GM18498 (cell line): Measurements from ENCODE around the gene P4HB.
A peak's percentile ranks its signal among the peaks of the same experiment; 100 is the strongest.

Experiments used
- ATAC-seq: cut with Tn5 transposase; IDR thresholded peaks from one replicate; pipeline ENCODE4 v1.9.1; 2021; ENCODE audit warnings: mild to moderate bottlenecking, moderate library complexity; ENCODE audit not compliant: unreplicated experiment

Gene P4HB

DNA sequence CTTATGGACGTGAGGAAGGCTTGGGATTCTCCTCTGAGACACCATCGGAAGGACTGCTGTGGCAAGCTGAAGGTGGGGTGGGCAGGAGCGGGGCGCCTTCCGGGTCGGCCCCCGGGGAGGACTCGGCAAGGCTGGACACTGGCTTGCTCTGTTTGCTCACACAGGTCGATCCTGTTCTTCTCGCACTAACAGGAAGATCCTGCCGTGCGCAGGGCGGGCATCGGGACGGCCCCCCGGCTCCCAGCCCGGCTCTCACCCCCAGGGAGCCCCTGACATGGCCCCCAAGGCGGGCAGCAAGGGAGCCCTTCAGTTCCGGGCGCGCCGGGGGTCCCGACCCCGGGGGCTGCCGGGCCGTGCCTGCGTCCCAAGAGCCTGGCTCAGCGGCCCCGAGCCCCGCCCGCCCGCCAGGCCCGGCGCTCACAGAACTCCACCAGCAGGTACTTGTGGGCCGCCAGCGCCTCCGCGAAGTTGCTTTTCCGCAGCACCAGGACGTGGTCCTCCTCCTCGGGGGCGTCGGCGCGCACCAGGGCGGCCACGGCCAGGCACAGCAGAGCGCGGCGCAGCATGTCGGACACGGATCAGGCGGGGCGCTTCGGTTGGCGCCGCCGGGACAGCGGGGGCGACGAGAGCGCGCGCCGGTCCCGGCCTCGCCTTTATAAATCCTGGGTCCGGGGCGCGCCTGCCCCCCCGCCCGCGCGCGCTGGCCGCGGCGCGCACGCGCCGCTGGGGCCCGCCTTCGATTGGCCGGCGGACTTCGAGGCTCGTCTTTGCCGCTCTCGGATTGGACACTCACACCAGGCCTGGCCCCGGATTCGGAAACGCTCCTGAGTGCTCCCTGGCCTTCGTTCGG is at the start of gene P4HB:
P4HB (minus strand) TSS at position 630 of the 850 bp plus-strand sequence; CDS start at position 566, 64 bp downstream.
- ATAC-seq = peak; percentile 7

DNA sequence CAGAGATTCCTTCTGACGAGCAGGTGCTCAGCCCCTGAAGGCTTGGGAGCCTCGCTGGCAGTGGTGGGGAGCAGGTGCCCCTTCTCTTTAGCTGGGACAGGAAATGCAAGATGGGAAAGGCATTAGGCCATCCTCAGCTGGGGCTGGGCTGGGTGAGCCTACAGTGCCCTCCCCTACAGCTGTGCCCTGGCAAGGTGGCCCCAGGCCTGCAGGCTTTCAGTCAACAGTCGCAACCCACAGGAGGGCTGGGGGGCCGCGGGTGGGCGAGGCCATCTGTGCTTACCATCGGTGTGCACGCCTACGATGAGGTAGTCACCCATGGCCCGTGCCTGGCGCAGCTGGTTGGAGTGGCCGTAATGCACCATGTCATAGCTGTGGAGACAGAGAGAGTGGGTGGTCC is 48.9 kb upstream of the P4HB start:
- no peak for ATAC-seq

DNA sequence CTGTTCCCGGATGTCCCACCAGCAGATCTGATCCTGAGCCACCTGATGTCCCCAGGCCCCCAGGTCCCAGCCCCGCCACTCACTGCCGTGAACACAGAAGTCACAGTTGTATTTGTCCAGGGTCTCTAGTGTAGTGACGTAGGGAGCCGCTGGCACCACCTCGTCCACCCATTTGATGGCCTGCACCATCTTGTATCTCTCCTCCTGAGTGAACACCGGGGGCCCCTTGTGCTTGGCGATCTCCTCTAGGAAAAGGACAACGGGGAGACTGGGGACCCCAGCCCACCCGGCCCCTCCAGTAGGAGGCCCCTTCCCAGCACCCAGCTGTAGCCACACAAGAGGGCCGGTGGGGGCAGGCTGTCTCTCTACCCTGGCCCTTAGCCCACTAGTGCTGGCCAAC is 48.5 kb upstream of the P4HB start:
- no peak for ATAC-seq

DNA sequence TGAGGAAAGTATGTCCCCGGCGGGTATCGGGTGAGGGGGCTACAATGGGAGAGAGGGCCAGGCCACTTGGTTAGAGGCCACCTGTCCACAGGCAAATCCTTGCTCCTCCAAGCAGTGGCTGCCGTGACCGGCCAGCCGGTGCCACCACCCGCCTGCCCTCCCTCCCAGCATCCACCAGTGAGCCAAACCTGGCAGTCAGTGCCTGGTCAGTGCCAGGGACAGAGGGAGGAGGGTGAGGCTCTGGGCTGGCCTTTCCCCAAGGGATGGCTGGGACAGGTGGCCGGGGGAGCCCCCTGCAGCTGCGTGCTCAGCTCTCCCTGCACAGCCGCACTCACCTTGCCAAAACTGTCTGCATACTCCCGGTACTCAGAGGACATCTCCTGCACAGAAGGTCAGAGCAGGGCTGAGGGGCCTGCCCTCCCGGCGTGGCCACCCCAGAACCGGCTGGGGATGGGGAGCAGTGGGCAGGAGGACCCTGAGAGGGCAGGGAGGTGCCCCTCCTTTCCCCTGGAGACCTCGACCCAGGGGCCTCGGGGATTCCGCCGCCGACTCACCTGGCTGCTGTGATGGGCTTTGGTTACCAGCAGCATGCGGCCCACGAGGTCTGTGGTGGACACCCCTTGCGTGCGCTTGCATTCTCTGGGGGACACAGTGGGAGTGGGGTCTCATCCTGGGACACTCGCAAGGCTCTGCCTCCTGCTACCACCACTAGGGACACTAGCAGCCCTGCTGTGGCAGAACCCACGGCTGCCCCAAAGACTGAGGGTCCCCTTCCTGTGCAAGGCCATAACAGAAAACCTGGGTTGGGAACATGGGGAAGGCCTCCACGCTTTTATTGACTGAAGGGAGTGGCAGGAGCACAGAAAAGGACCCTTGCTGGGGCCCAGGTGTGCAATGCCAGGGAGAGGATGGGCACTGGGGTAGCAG is 47.1 kb upstream of the P4HB start:
- no peak for ATAC-seq

DNA sequence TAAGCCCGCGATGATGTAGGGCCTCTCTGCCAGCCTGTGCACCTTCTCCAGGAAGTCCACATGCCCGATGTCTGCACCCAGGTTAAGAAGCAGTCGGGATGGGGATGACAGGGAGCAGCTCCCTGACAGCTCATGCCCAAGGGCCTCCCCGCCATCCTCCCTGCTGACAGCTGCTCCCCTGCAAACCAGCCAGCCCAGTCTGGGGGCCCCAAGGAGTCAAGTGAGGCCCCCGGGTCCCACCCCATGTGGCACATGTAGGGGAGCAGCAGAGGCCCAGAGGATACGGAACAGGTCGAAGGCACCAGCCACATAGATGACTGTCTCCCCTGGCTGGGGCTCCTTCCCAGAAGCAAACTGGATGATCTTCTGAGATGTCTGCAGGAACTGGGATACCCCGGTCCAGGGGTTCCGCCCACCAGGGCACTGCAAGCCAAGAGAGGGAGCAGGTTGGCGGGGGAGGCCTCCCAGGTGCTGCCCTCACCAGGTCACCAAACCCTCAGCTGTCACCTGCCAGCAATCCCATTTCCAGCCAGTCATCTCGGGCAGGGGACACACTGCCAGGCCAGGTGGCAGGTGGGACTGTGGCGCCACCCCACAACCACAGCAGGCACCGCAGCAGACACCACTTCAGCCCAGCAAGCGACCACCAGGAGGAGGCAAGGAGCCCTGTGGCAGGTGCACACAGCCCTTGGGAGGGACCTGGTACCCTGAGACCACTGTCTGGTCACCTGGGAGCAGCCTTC is 46.3 kb upstream of the P4HB start:
- ATAC-seq = no peak

DNA sequence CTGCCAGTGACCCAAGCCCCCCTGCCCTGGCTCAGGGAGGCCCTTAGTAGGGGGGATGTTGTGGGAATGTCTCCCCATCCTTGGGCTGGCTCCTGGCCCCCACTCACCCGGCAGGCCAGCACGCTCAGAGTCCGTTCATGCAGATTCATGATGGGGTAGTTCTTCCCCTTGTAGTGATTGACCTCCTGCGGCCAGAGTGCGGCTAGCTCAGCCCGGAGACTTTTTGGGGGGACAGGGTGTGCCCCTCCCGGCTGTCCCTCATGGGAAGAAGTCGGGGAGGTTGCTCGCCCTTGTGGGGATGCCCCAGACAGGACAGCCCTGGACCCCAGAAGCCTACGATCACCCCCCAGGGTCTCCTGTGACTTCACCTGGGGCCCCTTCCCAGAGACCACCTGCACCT is 45.7 kb upstream of the P4HB start:
- ATAC-seq = no peak

DNA sequence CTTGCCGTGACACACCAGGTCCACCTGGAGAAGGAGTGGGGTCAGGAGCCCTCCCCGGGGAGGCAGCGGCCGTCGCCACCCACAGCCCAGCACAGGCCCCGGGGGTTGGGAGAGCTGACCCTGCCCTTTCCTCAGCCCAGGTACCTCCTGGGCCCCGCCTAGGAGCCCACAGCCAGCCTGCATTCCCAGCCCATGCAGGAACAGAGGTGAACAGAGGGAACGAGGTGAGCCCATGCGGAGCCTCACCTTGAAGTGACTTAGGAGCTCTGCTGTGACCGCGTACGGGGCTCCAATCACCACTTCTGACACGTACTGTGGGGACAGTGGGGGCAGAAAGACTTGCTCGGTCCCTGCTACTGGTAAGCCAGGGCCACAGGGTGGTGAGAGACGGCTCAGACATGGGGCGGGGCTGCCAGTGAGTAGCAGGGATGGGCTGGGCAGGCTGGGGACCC is 45.1 kb upstream of the P4HB start:
- no peak for ATAC-seq

DNA sequence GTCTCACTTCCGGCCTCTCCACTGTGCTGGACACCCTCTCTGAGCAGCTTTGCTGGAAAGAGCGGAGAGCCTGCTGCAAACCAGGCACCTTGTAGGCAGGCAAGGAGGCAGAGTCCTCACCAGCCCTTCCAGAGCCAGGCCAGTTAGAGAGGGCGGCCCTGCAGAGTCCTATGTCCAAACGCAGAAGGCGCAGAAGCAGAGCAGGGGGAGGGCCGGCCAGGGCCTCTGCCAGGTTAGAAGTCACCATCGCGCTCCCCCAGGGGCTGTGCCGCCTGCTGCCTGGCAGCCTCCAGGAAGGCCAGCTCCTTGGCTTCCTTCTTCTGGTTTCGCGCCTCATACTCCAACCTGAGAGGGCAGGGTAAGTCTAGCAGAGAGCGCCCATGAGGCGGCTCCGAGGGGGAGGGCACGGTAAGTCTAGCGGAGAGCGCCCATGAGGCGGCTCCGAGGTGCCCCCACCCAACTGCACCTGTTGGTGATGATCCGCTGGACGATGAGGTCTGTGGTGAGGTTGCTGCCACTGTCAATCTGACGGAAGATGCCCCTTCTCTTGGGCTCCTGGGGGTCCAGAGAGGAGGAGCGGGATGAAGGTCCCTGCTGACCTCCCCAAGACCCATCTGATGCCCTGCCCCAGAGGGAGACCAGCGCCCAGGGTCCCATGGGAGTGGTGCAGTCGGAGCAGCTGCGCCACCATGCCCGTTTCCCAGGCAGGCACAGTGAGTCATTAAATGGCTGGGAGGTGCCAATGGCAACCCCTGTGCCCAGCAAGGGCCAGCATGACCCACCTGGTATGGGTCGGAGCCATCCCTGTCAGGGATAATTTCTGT is 44.5 kb upstream of the P4HB start:
- ATAC-seq = no peak

DNA sequence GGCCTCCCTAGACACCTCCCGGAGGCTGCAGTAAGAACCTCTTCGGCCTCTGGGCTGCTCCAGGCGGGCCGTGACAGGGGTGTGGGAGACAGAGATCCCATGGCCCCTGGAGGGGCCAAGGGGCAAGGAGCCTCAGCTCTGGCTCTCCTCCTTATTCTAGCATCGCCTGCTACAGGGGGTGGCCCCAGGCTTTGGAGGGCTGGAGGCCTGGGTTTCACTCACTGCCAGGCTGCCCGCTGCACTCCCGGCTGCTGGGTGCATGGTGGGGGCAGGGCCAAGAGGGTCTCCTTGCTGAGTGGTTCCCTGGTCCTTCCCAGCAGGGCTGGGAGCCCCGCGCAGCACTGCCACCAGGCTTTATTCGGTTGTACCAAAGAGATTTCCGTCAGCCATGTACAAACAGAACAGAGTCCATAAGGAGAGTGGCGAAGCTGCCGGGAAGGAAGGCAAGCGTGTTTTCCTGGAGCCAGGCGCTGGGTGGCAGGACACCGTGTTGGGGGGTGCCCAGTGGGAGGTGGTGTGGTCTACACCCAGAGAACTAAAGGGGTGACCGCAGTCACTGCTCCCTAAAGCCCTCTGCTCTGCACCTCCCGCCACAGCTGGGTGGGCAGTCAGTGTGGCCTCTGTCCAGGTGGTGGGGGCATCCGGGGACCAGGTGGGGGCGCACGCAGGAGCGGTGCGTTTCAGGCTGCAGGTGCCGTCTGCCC is 43.7 kb upstream of the P4HB start:
- no peak for ATAC-seq

DNA sequence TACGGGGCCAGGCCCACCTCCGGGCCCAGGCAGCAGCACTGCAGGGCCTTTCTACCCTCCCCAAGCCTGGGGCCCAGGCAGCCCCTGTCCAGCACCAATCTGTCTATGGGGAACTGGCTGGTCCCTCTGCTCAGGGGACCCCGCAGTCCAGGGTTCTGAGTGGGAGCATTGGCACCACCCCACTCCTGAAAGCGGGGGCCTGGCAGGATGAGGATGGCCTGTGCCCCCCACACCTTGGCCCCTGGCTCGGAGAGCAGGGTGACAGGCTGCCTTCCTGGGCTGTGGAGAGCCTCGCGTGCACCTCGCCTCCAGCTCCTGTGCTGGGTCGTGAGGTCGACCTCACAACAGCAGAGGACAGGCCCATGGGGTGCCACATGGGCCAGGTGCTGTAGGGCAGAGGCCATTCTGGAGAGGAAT is 43.1 kb upstream of the P4HB start:
- no peak for ATAC-seq

DNA sequence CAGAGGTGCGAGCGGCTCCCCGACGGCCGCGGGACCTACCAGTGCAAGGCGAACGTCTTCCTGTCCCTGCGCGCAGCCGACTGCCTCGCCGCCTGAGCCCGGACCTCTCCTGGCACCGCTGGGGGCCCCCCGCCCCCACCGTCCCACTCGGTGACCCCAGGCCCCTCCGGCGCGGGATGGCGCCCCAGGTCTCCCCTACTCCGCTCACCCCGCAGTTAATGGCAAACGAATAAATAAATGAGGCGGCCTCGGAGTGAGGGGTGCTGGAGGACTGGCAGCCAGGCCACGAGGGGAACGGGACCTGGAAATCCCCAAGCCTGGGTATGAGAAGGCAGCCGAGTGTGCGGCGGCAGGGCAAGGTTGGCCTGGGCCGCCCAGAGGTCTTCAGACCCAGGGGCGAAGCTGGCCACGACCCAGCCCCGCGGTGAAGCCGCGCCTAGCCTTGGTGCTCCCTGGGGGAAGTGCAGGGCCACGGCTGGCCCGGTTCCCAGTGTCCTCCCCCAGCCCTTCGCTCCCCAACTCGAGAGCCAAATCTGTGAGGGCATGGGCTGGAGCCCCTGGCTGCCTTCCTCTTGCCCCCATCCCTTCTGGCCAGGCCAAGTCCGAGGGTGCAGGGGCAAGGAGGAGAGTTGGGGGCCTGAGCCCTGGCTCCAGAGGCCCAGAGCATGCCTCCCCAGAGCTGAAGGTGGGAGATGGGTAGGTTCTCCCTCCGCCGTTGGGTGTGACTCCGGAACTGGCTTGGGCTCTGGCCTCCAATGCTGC is 42.5 kb upstream of the P4HB start:
- ATAC-seq = no peak

DNA sequence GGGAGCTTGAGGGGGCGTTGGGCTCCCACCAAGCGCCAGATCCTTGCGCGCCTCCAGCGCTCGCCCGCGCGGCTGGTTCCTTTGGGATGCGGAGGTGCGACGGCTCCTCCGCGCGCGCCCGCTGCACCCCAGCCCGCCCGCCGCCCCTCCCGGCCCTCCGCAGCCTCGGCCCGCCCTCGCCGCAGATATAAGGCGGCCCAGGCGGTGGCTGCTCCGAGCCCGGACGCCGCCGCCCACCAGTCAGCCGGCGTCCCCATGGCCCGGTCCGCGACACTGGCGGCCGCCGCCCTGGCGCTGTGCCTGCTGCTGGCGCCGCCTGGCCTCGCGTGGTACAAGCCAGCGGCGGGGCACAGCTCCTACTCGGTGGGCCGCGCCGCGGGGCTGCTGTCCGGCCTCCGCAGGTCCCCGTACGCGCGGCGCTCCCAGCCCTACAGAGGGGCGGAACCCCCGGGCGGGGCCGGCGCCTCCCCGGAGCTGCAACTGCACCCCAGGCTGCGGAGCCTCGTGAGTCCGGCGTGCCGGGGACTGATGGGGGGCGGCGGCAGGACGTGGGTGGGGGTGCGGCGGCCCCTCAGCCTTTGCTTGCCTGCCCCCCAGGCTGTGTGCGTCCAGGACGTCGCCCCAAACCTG is 41.8 kb upstream of the P4HB start, which contains the start of gene NPB:
NPB (plus strand) TSS at position 216 of the 630 bp plus-strand sequence; CDS start at position 256, 40 bp downstream.
- no peak for ATAC-seq

DNA sequence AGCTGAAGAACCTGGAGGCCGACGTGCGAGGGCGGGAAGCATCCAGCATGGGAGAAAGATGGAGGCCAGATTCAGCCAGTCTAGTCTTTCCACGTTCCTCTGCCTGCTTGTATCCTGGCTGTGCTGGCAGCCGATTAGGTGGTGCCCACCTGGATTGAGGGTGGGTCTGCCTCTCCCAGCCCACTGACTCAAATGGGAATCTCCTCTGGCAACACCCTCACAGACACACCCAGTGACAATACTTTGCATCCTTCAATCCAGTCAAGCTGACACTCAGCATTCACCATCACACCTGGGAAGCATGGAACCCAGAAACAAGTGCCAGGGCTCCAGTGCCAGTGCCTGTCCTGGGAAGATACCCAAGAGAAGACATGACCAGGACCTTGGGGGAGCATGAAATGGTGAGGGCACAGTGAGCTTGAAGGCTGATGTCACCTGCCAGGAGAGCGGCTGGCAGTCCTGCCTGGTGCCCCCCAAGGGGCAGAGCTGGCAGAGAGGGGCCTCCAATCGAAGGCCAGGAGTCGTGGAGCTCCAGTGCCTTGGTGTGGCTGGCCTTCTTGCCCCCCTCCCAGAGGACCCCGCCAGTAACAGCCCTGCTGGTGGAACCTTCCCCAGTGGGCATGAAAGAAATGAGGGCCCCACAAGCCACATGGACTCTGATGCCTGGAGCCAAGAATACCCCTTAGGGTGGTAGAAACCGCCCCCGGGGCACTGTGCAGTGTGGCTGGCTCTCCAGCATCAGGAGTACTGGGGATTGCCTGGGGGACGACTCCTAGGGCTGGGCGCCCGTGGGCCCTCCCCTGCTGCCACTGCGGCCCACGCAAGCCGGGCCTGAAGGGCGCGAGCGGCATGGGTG is 41.1 kb upstream of the P4HB start:
- no peak for ATAC-seq

DNA sequence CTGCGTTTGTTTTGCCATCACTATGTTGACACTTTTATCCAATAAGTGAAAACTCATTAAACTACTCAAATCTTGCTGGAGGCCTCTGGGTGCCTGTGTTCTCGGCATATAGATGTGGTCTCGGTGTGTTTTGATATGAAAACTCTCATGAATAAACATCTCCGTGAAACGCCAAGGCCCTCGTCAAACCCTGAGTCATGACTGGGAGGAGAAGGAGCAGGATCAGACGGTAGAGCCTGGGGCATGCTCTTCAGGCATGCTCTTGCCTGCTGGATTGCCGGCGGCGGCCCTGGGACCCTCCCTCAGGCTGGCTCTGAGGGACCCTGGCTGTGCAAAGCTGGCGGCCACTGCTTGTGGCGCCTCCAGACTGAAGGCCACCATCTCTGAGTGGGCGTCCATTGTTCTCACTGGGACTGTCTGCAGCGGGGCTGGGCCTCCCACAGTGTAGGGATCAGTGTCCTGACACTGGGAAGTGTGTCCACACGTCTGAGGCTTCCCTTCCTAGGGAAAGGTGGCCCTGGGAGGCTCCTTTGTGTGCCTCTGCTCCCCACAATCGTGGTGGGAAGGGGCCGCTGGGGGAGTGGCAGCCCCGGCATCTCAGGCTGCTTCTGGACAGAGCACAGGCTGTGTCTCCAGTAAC is 40.0 kb upstream of the P4HB start:
- ATAC-seq = no peak

DNA sequence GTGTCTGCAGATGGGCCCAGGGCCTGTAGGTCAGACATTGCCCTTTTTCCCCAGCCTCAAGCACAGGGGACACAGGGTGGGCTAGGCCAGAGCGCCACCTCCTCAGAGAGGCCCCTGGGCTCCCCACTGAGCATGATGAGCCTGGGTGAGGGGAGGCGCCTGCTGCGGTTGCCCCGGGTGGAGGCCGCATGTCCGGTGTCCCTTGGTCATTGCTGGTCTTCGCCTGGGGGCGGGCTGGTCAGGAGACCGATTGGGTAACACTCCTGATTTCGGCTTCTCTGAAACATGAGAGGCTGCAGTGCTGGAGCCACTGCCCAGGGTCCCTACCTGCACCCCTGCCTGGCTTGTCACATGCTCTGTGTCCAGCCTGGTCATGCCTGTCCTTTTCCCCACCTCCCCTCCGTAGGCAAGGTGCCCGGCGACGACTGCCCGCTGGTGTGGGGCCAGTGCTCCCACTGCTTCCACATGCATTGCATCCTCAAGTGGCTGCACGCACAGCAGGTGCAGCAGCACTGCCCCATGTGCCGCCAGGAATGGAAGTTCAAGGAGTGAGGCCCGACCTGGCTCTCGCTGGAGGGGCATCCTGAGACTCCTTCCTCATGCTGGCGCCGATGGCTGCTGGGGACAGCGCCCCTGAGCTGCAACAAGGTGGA is 39.3 kb upstream of the P4HB start:
- ATAC-seq = no peak

DNA sequence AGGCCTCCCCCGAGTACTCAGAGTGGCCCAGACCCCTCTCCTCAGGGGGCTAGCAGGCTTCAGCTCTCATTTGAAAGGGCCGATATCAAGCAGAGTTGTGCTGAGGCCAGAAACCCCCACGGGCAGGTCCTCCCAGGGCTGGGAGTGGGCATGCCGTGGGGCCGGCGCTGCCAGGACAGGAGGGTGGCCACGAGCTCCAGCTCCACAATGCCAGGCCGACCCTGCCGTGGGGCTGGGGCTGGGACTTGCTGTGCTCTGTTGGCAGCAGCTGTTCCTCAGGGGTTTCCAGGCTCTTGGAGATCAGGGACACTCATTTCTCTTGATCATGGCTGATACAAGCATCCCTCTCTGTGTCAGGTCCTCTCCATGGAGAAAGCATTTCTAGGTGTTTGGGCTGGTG is 38.5 kb upstream of the P4HB start:
- ATAC-seq = no peak
